GM21360 (cell line): ENCODE measurements around the gene PELI2.
"Not testable (repeated sequence)": the region's sequence is repeated elsewhere in the genome, so short reads cannot be mapped to it uniquely, and the experiment has no call there.

Experiments
- ATAC-seq: cut with Tn5 transposase; IDR thresholded peaks from one replicate; pipeline ENCODE4 v1.9.1; 2021; ENCODE audit warnings: mild to moderate bottlenecking, moderate library complexity; ENCODE audit not compliant: unreplicated experiment

The PELI2 gene

DNA sequence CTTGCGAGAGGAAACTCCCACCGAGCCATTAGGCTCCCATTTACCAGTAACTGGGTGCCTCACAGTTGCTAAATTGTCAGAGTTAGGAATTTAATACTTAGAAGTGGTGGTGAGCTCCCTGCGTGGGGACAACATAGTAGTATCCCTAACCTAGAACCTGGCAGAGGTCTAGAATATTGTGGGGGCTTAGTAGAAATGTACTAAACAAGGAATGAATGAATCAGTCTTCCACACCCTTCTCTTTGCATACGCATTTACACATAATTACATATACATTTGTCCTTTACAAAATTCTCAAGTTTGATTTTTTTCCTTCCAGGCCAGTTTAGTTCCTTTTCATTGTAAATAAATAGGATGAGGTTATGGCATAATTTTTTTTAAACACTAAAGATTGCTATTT is 24.1 kb downstream of the PELI2 start:
- no peak for ATAC-seq

DNA sequence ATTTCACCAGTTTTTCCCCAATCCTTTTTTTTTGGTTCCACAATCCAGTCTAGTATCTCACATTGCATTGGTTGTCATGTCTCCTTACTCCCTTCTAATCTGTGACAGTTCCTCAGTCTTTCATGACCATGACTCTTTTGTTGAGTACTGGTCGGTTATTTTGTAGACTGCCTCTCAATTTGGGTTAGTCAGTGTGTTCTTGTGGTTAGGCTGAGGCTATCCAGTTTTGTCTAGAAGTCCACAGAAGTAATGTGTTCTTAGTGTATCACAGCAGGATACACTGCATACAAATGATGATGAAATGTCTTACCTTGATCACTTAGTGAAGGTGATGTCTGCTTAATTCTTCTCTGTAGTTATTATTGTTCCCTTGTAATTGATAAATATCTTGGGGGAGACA is 24.8 kb downstream of the PELI2 start:
- ATAC-seq = no peak

DNA sequence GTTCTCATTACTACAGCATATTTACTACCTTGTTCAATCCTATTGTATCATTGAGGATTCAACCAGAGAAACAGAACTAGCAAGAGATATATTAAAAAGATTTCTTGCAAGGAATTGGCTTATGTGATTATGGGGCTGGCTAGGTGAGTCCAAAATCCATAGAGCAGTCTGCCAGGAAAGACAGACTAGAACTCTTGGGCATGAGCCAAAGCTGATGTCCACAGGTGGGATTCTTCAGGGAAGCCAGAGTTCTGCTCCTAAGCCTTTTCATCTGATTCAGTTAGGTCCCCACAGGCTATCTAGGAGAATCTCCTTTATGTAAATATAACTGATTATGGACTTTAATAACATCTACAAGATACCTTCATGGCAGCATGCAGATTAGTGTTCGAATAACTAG is 26.0 kb downstream of the PELI2 start:
- ATAC-seq = no peak

DNA sequence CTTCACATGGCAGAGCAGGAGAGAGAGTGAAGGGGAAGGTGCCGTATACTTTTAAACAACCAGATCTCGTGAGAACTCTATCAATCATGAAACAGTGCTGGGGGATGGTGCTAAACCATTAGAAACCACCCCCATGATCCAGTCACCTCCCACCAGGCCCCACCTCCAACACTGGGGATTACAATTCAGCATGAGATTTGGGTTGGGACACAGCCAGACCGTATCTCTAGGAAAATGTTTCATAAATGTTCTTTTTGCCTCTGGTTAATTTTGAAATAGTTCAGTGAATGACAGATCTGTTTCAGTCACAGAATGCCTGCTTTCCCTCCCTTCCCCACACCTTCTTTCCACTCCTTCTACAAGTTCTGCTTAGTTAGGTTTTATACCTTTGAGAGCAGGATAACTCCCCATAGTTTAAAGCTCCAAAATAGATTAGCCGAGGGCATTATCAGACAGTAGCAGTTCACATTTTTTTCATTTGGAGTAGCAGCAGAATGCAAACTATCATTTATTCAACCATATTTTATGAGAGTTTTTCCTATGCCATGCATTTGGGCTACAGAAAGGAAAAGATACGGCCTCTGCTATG is 27.1 kb downstream of the PELI2 start:
- no peak for ATAC-seq

DNA sequence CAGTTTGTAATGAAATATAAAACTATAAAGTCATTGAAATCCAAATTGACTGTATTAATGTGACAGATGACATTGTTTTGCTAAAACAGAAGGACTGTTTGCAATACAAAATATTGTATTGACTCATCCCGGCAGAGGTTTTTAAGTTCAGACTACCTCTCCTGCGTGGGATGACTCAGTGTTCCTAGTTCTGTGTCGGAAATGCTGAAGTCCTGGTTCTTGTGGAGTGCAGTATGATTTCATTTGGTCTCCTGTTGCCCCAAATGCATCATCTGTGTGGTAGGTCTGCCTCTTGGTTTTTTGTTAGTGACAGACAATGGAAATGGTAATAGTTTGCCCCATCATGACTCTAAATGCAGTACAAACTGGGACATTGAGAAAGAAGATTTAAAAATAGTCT is 27.8 kb downstream of the PELI2 start:
- ATAC-seq = no peak

DNA sequence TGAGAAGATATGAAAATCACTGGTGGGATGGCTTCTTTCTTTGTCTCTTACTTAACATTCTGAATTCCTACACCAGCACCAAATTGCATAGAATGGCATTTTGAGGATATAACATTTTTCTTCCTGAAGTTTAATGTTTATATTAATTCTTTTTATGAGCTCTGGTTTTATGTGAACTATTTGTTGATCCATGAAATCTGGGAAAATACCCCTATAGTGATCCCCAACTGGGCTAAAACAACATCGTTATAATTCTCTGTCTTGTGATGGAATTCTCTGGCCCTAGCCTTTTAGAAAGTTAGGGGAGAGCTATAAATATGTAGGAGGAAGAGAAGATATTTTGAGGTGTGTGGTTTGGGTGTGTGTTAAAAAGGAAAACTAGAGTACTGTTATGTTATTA is 29.2 kb downstream of the PELI2 start:
- ATAC-seq = no peak

DNA sequence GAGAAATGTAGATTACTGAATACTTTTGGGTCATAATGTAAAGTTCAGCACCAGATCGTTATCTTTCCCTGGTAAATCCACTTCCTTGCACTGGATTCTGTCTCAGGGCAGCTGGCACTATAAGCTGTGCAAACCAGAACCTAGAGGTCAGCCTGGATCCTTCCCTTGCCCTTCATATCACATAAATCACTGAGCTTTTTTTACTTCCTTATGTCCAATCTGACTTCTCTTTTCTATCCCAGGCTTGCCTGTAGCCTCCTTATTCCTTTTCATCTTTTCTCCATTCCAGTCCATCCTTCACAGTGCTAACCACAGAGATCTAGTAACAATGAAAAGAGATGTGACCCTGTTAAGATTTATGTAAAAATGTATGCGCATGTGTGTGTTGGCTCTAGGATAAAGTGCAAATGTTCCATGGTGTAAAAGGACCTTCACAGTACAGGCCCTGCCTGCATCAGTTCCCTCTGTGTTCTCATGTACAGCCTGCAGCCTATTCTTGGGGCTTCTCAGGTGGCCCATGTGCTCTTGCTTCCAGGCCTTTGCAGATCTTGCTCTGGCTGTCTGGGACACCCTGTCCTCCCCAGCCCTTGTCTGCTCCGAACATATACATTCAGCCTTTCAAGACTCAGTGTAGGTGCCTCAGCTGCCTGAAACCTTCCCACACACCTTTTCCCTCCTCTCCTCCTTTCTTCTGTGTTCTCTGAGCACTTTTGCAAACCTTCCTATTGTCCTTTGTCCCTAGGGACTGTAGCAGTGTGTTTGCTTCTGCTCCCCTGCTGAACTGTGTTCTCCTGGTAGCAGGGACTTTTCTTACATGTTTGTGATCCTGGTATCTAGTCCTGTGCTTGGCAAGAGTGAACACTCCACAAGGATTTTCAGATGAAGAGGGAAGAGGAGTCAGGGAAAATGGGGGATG is 30.0 kb downstream of the PELI2 start:
- no peak for ATAC-seq

DNA sequence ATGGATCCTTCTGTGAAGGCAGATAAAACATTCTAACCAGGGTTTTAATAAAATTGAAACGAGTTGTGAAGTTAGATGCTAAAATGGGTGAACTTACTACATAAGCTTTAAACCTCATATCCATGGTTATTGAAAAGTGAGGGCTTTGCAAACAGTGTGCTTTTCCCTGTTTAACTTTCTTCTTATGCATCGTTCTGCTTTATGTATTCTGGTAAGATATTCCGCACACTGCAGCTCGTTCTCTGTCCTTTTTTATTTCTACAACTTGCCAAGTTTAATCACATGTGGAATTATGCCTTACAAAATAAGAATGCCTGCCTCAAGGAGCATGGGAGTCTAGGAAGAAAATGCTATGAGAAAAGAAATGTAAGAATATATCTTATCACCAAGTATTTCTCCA is 30.9 kb downstream of the PELI2 start:
- ATAC-seq = no peak

DNA sequence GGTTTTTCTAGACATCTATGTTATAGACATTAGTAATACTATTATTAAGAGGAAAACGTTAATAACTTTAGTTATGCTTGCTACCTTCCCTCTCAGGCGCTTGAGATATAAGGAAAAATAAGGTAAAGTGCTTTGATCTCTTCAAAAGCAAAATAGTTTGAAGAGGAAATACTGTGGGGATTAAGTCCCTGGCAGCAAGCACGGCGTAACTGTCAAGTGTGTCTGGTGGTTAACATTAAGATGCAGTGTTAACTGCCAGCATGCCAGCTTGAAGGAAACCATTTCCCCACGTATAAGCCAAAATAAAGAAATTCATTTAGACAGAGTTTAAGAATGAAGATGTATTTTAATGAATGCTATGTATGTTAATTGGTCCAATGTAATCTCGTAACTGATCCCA is 31.8 kb downstream of the PELI2 start:
- ATAC-seq = no peak

DNA sequence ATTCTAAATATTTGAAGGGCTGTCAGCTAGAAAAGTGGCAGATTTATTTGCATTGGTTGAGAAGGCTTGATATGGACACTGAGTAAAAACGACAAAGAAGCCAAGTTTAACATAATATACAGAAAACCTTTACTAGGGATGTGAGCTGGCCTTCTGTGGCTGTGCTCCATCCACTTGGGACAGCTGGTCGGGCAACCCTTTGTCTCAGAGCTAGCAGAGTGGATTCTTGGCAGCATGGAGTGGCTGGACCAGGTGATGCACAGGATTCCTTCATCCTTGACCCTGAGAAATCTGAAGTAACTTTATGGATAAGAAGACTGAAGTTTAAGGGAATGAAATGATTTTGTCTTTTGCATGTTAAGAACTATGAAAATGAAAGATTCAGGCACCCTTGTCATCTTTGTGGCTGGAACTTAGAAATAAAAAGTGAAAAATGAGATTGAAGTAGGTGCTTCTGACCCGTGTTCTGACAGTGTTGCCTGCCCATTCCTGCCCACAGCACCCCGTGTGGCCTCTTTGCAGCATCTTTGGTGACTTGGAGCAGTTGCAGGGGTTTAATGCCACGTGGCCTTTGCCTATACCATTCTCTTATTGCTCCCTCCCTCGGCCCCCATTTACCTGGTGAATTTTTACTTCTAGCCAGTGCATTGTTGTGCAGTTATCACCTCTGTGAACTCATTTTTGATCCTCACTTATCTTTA is 32.6 kb downstream of the PELI2 start:
- ATAC-seq = no peak

DNA sequence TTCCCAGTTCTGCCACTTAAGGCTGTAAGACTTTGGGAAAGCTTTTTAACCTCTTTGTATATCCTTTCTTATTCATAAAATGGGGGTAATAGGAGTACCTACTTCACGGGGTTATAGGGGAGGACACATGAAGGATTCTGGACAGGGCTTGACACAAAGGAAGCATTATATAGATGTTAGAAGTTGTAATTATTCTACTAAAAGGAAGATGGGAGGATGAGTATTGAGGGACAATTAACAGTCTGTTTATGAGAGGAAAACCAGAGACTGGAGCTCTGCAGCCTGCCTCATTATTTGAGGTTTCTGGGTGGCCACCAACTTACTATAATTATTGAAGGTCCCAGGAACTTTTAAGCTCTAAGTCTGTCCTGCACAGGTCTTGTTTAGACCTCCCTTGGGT is 34.0 kb downstream of the PELI2 start:
- no peak for ATAC-seq

DNA sequence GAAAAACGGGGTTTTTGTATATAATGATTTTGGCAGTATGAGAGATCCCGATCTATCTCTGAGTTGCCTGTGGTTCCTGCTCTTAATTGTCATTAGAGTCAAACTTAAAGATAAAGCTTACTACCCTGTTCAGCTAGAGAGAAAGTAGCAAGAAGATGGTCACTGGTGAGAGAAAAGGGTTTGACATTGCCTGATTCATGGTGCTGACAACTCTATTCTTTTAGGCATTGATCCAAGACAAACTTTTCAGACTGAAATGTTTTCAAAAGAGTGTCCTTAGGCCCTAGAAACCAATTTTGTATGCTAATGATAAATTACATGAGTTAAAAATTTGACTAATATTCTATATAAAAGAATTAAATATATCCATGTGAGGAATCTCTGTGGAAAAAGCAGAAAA is 35.1 kb downstream of the PELI2 start:
- no peak for ATAC-seq

DNA sequence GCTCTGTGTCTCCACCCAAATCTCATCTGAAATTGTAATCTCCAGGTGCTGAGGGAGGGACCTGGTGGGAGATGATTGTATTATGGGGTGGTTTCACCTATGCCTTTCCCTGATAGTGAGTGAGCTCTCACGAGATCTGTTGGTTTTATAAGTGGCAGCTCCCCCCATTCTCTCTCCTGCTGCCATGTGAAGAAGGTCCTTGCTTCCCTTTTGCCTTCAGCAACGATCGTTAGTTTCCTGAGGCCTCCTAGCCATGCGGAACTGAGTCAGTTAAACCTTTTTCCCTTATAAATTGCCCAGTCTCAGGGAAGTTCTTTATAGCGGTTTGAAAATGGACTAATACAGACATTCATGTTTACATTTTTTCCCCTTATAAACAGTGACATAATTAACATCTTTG is 36.1 kb downstream of the PELI2 start:
- ATAC-seq = no peak

DNA sequence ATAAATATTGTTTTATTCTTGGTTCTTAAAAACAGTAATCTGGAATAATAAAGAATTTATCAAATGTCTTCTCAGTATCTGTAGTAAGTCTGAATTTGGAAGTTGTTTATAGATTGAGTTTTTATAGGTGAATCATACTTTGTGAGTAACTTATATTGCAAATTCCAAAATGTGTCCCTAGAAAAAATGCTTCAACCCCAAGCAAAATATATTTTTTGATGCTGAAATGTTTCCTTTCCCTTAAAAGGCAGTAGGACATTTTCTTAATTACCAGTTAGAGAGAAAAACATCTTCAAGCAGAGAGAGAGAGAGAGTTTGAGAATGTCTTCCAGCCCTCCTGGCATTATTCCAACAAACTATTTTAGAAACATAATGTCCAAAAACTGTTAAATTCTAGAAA is 37.9 kb downstream of the PELI2 start:
- no peak for ATAC-seq

DNA sequence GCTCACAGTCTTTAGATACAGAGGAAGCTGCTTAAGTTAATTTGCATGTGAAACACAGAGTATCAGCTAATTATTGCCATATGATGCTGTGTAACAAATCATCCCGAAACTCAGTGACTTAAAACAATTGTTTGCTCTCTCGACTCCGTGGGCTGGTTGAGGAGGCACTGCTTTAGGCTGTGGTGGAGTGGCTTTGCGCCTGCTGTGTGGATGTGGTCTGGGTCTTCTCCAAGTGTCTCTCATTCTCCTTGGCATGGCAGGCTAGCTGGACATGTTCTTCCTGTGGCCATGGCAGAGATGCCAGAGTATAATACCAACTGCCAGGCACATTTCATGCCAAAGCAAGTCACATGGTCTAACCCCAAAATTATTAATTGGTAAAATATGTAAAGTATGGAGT is 40.9 kb downstream of the PELI2 start:
- ATAC-seq = no peak

DNA sequence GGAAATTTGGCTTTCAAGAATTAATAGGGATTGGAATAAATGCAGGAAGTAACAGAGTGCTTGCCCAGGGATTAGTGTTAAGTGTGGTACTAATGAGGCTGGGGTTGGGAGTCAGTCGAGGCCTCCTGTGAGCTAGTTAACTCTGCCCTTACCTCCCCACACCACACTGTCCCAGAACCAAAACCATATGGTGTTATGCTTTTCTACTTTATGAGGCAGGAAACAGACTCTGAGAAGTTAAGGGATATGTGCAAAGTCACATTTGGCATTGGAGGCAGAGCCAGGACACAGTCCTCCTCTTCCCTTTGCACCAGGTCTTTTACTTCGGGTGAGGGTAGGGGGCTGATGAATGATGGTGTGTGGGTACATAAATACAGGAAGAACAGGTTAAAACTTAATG is 41.9 kb downstream of the PELI2 start:
- no peak for ATAC-seq

DNA sequence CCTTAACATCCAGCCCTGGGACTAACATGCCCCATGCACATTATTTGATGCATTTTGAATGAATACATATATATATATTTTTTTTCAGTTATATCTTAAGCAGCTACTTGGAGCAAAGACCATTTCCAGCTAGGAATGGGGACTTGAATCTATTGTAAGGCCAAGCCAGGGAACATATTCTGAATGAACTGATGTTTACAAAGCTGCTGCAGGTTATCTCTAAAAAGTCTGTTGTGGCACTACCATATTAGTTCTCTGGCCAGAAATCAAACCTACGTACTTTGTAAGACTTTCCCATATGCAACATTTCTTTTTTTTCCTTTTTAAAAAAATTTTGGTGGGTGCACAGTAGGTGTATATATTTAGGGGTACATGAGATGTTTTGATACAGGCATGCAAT is 43.4 kb downstream of the PELI2 start:
- ATAC-seq = no peak

DNA sequence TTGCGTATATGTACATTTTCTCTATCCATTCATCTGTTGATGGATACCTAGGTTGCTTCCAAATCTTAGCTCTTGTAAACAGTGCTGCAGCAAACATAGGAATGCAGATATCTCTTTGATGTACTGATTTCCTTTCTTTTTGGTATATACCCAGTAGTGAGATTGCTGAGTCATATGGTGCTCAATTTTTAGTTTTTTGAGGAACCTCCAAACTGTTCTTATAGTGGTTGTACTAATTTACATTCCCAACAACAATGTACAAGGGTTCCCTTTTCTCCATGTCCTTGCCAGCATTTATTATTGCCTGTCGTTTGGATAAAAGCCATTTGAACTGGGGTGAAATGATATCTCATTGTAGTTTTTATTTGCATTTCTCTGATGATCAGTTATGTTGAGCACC is 44.3 kb downstream of the PELI2 start:
- ATAC-seq = no peak

DNA sequence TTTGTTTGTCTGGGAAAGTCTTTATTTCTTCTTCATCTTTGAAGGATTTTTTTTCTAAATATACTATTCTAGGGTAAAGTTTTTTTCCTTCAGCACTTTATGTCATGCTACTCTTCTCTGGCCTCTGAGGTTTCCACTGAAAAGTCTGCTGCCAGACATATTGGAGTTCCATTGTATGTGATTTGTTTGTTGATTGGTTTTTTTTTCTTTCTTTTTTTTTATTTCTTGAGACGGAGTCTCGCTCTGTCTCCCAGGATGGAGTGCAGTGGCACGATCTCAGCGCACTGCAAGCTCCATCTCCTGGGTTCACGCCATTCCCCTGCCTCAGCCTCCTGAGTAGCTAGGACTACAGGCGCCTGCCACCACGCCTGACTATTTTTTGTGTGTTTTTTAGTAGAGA is 48.4 kb downstream of the PELI2 start:
- ATAC-seq = not testable (repeated sequence)

DNA sequence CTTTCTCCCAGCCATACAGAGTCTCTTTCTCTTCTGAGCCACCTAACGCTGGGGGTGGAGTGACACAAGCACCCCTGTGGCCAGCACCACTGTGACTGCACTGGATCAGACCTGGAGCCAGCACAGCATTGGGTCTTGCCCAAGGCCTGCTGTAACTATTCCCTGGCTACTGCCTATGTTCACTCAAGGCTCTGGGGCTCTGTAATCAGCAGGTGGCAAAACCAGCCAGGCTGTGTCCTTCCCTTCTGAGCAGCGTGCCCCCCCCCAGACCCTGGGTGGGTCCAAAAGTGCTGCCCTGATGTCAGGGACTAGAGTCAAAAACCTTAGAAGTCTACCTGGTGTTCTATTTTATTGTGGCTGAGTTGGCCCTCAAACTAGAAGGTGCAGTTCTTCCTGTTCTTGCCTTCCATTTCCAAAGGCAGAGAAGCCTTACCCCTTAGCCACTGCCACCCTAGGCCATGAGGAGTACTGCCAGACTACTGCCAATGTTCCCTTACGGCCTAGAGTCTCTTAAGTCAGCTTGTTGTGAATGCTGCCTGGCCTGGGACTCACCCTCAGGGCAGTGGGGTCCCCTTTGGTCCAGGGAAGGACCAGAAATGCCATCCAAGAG is 49.9 kb downstream of the PELI2 start:
- no peak for ATAC-seq

DNA sequence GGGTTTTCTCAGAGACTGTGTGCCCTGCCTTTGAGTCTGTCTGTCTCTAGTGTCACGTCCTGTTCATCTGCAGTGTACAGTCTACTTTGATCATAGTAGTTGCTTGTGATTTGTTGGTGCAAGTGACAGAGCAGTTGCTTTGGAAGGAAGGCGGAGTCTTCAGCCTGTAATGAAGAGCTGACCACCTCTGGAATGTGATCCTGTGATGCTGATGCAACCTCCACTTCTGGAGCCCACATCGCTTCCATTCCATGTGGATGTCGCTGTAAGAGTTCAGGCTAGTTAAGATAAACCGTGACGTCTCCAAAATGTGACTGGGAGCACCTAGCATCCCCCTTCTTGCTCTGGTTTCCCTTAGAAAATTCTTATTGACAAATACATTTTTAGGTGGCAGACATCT is 51.8 kb downstream of the PELI2 start:
- ATAC-seq = no peak
